ENCODE measurements around the gene FNDC3B.

Gene FNDC3B

GRCh38 chr3:172447611-172448579, 408.5 kb downstream of the FNDC3B start, which contains the start of gene GHSR:
GHSR (minus strand) TSS chr3:172448456; CDS start chr3:172448413, 43 bp downstream.
- POLR2A ChIA-PET, result no interaction called here
- Histone ChIP-seq H3K36me3 (ENCODE audit: control insufficient read depth in 4 of 4, insufficient read depth in 4 of 4, low read length in 3 of 4) (no peaks in the 10 kb centered on the region), H3K27me3 (replicated peaks in 2 of 5; ENCODE audit: control insufficient read depth in 4 of 5, insufficient read depth in 5 of 5, low read length in 4 of 5) (peaks cover 26 to 69% (median 52%) of the 10 kb centered on the region in 5 experiments), H3K27ac (ENCODE audit: insufficient read depth in 1 of 2, low read depth in 1 of 2, low read length in 2 of 2, poor library complexity in 1 of 2, severe bottlenecking in 2 of 2) (no peak within 1 kb of the TSS), H3K4me3 (ENCODE audit: control insufficient read depth in 1 of 7, extremely low read depth in 1 of 7, insufficient read depth in 4 of 7, low read depth in 2 of 7, low read length in 6 of 7) (peak within 1 kb of the TSS in 1 of 7 experiments; percentile 19), H3K9me3 (ENCODE audit: control extremely low read depth in 1 of 5, control insufficient read depth in 4 of 5, insufficient read depth in 2 of 5, low read depth in 1 of 5, low read length in 4 of 5) (peaks cover 0 to 8% (median 0%) of the 10 kb centered on the region in 5 experiments), H3K4me1 (ENCODE audit: control extremely low read depth in 1 of 4, control insufficient read depth in 4 of 4, insufficient read depth in 4 of 4, low read length in 3 of 4) (peaks cover 0 to 18% (median 10%) of the 10 kb centered on the region in 4 experiments)
- peak in 2 of 3 donors; percentile 24 to 40 for DNase-seq
- 6% methylated on average over 61 of the region's 76 CpGs for WGBS (ENCODE audit: insufficient coverage)
- CTCF ChIA-PET, result no interaction called here

GRCh38 chr3:172448661-172449465, 409.5 kb downstream of the FNDC3B start:
- Histone ChIP-seq H3K27me3 (replicated peaks in 2 of 5; ENCODE audit: control insufficient read depth in 4 of 5, insufficient read depth in 5 of 5, low read length in 4 of 5) (peaks cover 28 to 73% (median 52%) of the 10 kb centered on the region in 5 experiments), H3K4me1 (ENCODE audit: control extremely low read depth in 1 of 4, control insufficient read depth in 4 of 4, insufficient read depth in 4 of 4, low read length in 3 of 4) (peaks cover 0 to 18% (median 10%) of the 10 kb centered on the region in 4 experiments), H3K36me3 (ENCODE audit: control insufficient read depth in 4 of 4, insufficient read depth in 4 of 4, low read length in 3 of 4) (no peaks in the 10 kb centered on the region), H3K9me3 (ENCODE audit: control extremely low read depth in 1 of 5, control insufficient read depth in 4 of 5, insufficient read depth in 2 of 5, low read depth in 1 of 5, low read length in 4 of 5) (peaks cover 0 to 8% (median 0%) of the 10 kb centered on the region in 5 experiments), H3K4me3 (ENCODE audit: control insufficient read depth in 1 of 7, extremely low read depth in 1 of 7, insufficient read depth in 4 of 7, low read depth in 2 of 7, low read length in 6 of 7) (no peak overlapping the region), H3K27ac (ENCODE audit: insufficient read depth in 1 of 2, low read depth in 1 of 2, low read length in 2 of 2, poor library complexity in 1 of 2, severe bottlenecking in 2 of 2) (no peak overlapping the region)
- ChIA-PET CTCF (no interaction called here), POLR2A (no interaction called here)
- 5% methylated on average over 42 of the region's 43 CpGs for WGBS (ENCODE audit: insufficient coverage)
- no peak for DNase-seq

GRCh38 chr3:172449466-172450149, 410.2 kb downstream of the FNDC3B start:
- Histone ChIP-seq H3K4me1 (ENCODE audit: control extremely low read depth in 1 of 4, control insufficient read depth in 4 of 4, insufficient read depth in 4 of 4, low read length in 3 of 4) (peaks cover 0 to 18% (median 10%) of the 10 kb centered on the region in 4 experiments), H3K9me3 (ENCODE audit: control extremely low read depth in 1 of 5, control insufficient read depth in 4 of 5, insufficient read depth in 2 of 5, low read depth in 1 of 5, low read length in 4 of 5) (peaks cover 0 to 8% (median 0%) of the 10 kb centered on the region in 5 experiments), H3K4me3 (ENCODE audit: control insufficient read depth in 1 of 7, extremely low read depth in 1 of 7, insufficient read depth in 4 of 7, low read depth in 2 of 7, low read length in 6 of 7) (peak overlapping the region in 2 of 7 experiments; percentile 17 to 19), H3K27me3 (replicated peaks in 2 of 5; ENCODE audit: control insufficient read depth in 4 of 5, insufficient read depth in 5 of 5, low read length in 4 of 5) (peaks cover 28 to 75% (median 52%) of the 10 kb centered on the region in 5 experiments), H3K36me3 (ENCODE audit: control insufficient read depth in 4 of 4, insufficient read depth in 4 of 4, low read length in 3 of 4) (no peaks in the 10 kb centered on the region), H3K27ac (ENCODE audit: insufficient read depth in 1 of 2, low read depth in 1 of 2, low read length in 2 of 2, poor library complexity in 1 of 2, severe bottlenecking in 2 of 2) (no peak overlapping the region)
- 7% methylated on average over 28 of the region's 34 CpGs for WGBS (ENCODE audit: insufficient coverage)
- ChIA-PET POLR2A (no interaction called here), CTCF (no interaction called here)
- peak; percentile 34 to 80 (median 76) for DNase-seq
